CD4-positive, alpha-beta T cell (primary cell): Measurements from ENCODE around the gene DMXL2. TPM values are rescaled to one million over a fixed set of nuclear protein-coding genes. Genes with fewer than 3 reads are reported as not detected.

Source experiments
- ATAC-seq: fragments of 200-7000 bp; cut with Tn5 transposase; one replicate; pipeline ENCODE4 v1.10.0; 2022; ENCODE audit warnings: mild to moderate bottlenecking; ENCODE audit not compliant: poor library complexity
- CTCF ChIA-PET: fragments of 350-600 bp; sonication (Branson Sonifier 250); formaldehyde crosslinking; loops from one replicate; lab custom pipeline; 2021; ENCODE audit warnings: antibody characterized with exemption, inconsistent platforms; lab: Charles Lee
- POLR2A ChIA-PET: fragments of 350-600 bp; sonication (Branson Sonifier 250); formaldehyde crosslinking; loops from one replicate; lab custom pipeline; 2021; ENCODE audit warnings: antibody characterized with exemption, inconsistent platforms; lab: Charles Lee
- DNase-seq, 14 experiments: peaks; one replicate each; pipeline ENCODE4 v3.0.0-alpha.2; 2013 to 2020; ENCODE audit warnings: mixed read lengths in 2 of 14
- H3K27ac ChIP-seq, 2 donors: one replicate each; pipeline versions ENCODE4 v1.5.1 to v1.7.0; 2013; ENCODE audit warnings: low read length in 2 of 2, low read depth in 1 of 2, mild to moderate bottlenecking in 1 of 2
- H3K27me3 ChIP-seq, 2 experiments: 1 replicate in 1 of 2; 2 replicates in 1 of 2; pipeline versions ENCODE4 v1.6.1 to v1.7.0; 2013; ENCODE audit warnings: low read length in 2 of 2, control low read depth in 1 of 2, mild to moderate bottlenecking in 1 of 2, moderate library complexity in 1 of 2; ENCODE audit not compliant: insufficient read depth in 2 of 2, control insufficient read depth in 1 of 2
- H3K36me3 ChIP-seq: one replicate; pipeline ENCODE4 v1.6.1; 2013; ENCODE audit warnings: low read length, control low read depth; ENCODE audit not compliant: insufficient read depth
- H3K4me1 ChIP-seq: one replicate; pipeline ENCODE4 v1.6.1; 2013; ENCODE audit warnings: low read length, control low read depth; ENCODE audit not compliant: insufficient read depth
- H3K4me3 ChIP-seq: one replicate; pipeline ENCODE4 v1.5.1; 2013; ENCODE audit warnings: mild to moderate bottlenecking, low read length, moderate library complexity
- H3K9me3 ChIP-seq, 2 experiments: 1 replicate in 1 of 2; 2 replicates in 1 of 2; pipeline versions ENCODE4 v1.6.1 to v1.7.0; 2013; ENCODE audit warnings: low read length in 2 of 2, mild to moderate bottlenecking in 2 of 2, control low read depth in 1 of 2, moderate library complexity in 1 of 2; ENCODE audit not compliant: control insufficient read depth in 1 of 2, insufficient read depth in 1 of 2
- H3K27ac Mint-ChIP-seq: one replicate; pipeline ENCODE4 v1.8.0; 2020; ENCODE audit warnings: mixed read lengths
- H3K27me3 Mint-ChIP-seq: one replicate; pipeline ENCODE4 v1.8.0; 2021; ENCODE audit warnings: mixed read lengths
- H3K36me3 Mint-ChIP-seq: one replicate; pipeline ENCODE4 v1.8.0; 2021; ENCODE audit warnings: low read depth, mixed read lengths
- H3K4me1 Mint-ChIP-seq: one replicate; pipeline ENCODE4 v1.8.0; 2021; ENCODE audit warnings: low read depth, mixed read lengths
- H3K4me3 Mint-ChIP-seq: one replicate; pipeline ENCODE4 v1.8.0; 2020; ENCODE audit warnings: mild to moderate bottlenecking, mixed read lengths
- H3K9me3 Mint-ChIP-seq: one replicate; pipeline ENCODE4 v1.8.0; 2020; ENCODE audit warnings: mixed read lengths
- CTCF ChIP-seq: fragments of 200-600 bp; IDR thresholded peaks from one replicate; pipeline ENCODE4 v1.8.0; 2022; ENCODE audit warnings: antibody characterized with exemption, mild to moderate bottlenecking
- intact Hi-C, 2 experiments: fragments of 100-400 bp; cut with DNase I in 1 of 2; cut with micrococcal nuclease in 1 of 2; formaldehyde crosslinking; loops; one replicate each; pipeline versions ENCODE4 v1.15.1 to v1.9.0; 2023 to 2025; cut with DNase I, micrococcal nuclease
- total RNA-seq, 174 experiments: library from RNA in 2 of 174; stranded (reverse) in 2 of 174; gene quantifications; one replicate each; pipeline ENCODE4 v1.2.3 and lab custom pipeline; 2021 to 2026

The DMXL2 gene
- total RNA-seq, 2 experiments from 2014 or later, result 4.7 to 5.5 TPM

GRCh38 chr15:51516291-51516690 is 106.3 kb downstream of the DMXL2 start:
- no peak for TF ChIP-seq CTCF
- H3K4me1 Mint-ChIP-seq, result no peaks in the 10 kb centered on the region
- ATAC-seq (no peak), DNase-seq (no peak)
- no peak overlapping the region for H3K27ac Mint-ChIP-seq
- Histone ChIP-seq H3K4me1 (no peaks in the 10 kb centered on the region), H3K36me3 (no peaks in the 10 kb centered on the region), H3K27ac (no peak overlapping the region), H3K27me3 (no peaks in the 10 kb centered on the region), H3K4me3 (no peak overlapping the region), H3K9me3 (no peaks in the 10 kb centered on the region)
- no peaks in the 10 kb centered on the region for H3K27me3 Mint-ChIP-seq
- CTCF ChIA-PET, result no interaction called here
- peaks cover 7% of the 10 kb centered on the region for H3K36me3 Mint-ChIP-seq
- no peaks in the 10 kb centered on the region for H3K9me3 Mint-ChIP-seq
- intact Hi-C loops, result no loop called here
- no peak overlapping the region for H3K4me3 Mint-ChIP-seq
- POLR2A ChIA-PET, result no interaction called here

GRCh38 chr15:51505251-51505650 is 117.3 kb downstream of the DMXL2 start:
- no peaks in the 10 kb centered on the region for H3K36me3 ChIP-seq
- no peak overlapping the region for H3K4me3 ChIP-seq
- H3K27ac ChIP-seq, result no peak overlapping the region
- ATAC-seq, result no peak
- no peak for TF ChIP-seq CTCF
- POLR2A ChIA-PET, result no interaction called here
- H3K4me1 Mint-ChIP-seq, result no peaks in the 10 kb centered on the region
- H3K9me3 ChIP-seq, result no peaks in the 10 kb centered on the region
- intact Hi-C loops, result no loop called here
- H3K27me3 Mint-ChIP-seq, result no peaks in the 10 kb centered on the region
- CTCF ChIA-PET, result no interaction called here
- no peak for DNase-seq
- no peak overlapping the region for H3K27ac Mint-ChIP-seq
- H3K9me3 Mint-ChIP-seq, result peaks cover 1% of the 10 kb centered on the region
- H3K36me3 Mint-ChIP-seq, result peaks cover 23% of the 10 kb centered on the region
- no peaks in the 10 kb centered on the region for H3K27me3 ChIP-seq
- H3K4me3 Mint-ChIP-seq, result no peak overlapping the region
- H3K4me1 ChIP-seq, result no peaks in the 10 kb centered on the region

- CTCF ChIA-PET, result interaction anchor here (0.6 kb wide), 1 partner anchor 177 kb away, joined by 3 read pairs; no protein-coding TSS in a partner anchor
- H3K27ac Mint-ChIP-seq, result no peak overlapping the region
Measured at GRCh38 chr15:51503003-51503402, 119.6 kb downstream of the DMXL2 start.

More at GRCh38 chr15:51503003-51503402, 119.6 kb downstream of the DMXL2 start:
- no peak for DNase-seq
- Histone ChIP-seq H3K4me3 (no peak overlapping the region), H3K27me3 (no peaks in the 10 kb centered on the region), H3K4me1 (no peaks in the 10 kb centered on the region), H3K9me3 (no peaks in the 10 kb centered on the region), H3K27ac (no peak overlapping the region), H3K36me3 (no peaks in the 10 kb centered on the region)
- no peak for ATAC-seq
- Mint-ChIP-seq H3K27me3 (no peaks in the 10 kb centered on the region), H3K9me3 (no peaks in the 10 kb centered on the region), H3K4me1 (no peaks in the 10 kb centered on the region), H3K36me3 (peaks cover 7% of the 10 kb centered on the region), H3K4me3 (no peak overlapping the region)
- intact Hi-C loops, result no loop called here
- POLR2A ChIA-PET, result no interaction called here
- no peak for TF ChIP-seq CTCF
